A549 (cell line): ENCODE data around the gene AUTS2.

Source experiments
- EP300 ChIP-seq, 2 experiments: fragments of >200 bp; sonication (Bioruptor Twin); formaldehyde crosslinking; IDR thresholded peaks; 2 replicates in 1 of 2; 3 replicates in 1 of 2; pipeline ENCODE4 v1.6.1; 2016 to 2017
- ESRRA ChIP-seq: fragments of 150-350 bp; IDR thresholded peaks from 2 replicates; pipeline ENCODE4 v1.6.1; 2014; ENCODE audit warnings: mild to moderate bottlenecking, low read length, borderline replicate concordance
- HOXA7 ChIP-seq: fragments of 250-450 bp; sonication (Bioruptor Pico); IDR thresholded peaks from 2 replicates; pipeline ENCODE4 v1.5.0; 2020; ENCODE audit warnings: mild to moderate bottlenecking, moderate library complexity
- KDM1A ChIP-seq: fragments of 200-600 bp; sonication (generic); IDR thresholded peaks from 2 replicates; pipeline ENCODE4 v1.6.1; 2016; ENCODE audit warnings: low read depth, mild to moderate bottlenecking
- PBX3 ChIP-seq: IDR thresholded peaks from 2 replicates; pipeline ENCODE4 v1.6.1; 2012
- POLR2A ChIP-seq: IDR thresholded peaks from 2 replicates; pipeline ENCODE4 v1.6.1; 2012; ENCODE audit warnings: mild to moderate bottlenecking, low read length
- POLR2AphosphoS2 ChIP-seq: conservative IDR thresholded peaks from 2 replicates; pipeline ENCODE4 v1.6.1; 2012; ENCODE audit warnings: low read length, improper control_type of control experiment, inconsistent platforms
- RAD21 ChIP-seq, 2 experiments: fragments of >200 bp in 1 of 2; sonication (Bioruptor Twin) in 1 of 2; formaldehyde crosslinking in 1 of 2; IDR thresholded peaks in 1 of 2; conservative IDR thresholded peaks in 1 of 2; 2 replicates in 1 of 2; 3 replicates in 1 of 2; pipeline ENCODE4 v1.6.1; 2012 to 2018; ENCODE audit warnings: inconsistent platforms in 1 of 2
- REST ChIP-seq: fragments of 200-600 bp; sonication (generic); IDR thresholded peaks from 2 replicates; pipeline ENCODE4 v1.6.1; 2016; ENCODE audit warnings: antibody characterized with exemption, mild to moderate bottlenecking, moderate library complexity
- SMC3 ChIP-seq: fragments of >200 bp; sonication (Bioruptor Twin); formaldehyde crosslinking; IDR thresholded peaks from 3 replicates; pipeline ENCODE4 v1.6.1; 2018; ENCODE audit warnings: inconsistent platforms
- TF ChIP-seq, protein P1 (sequence below): fragments of >200 bp; sonication (Bioruptor Twin); formaldehyde crosslinking; IDR thresholded peaks from 3 replicates; pipeline ENCODE4 v1.5.1; 2016
- TF ChIP-seq, protein P2 (sequence below): fragments of 250-450 bp; sonication (Bioruptor Pico); IDR thresholded peaks from 2 replicates; pipeline ENCODE4 v1.5.0; 2021; ENCODE audit warnings: mild to moderate bottlenecking, moderate library complexity, borderline replicate concordance

DNA sequence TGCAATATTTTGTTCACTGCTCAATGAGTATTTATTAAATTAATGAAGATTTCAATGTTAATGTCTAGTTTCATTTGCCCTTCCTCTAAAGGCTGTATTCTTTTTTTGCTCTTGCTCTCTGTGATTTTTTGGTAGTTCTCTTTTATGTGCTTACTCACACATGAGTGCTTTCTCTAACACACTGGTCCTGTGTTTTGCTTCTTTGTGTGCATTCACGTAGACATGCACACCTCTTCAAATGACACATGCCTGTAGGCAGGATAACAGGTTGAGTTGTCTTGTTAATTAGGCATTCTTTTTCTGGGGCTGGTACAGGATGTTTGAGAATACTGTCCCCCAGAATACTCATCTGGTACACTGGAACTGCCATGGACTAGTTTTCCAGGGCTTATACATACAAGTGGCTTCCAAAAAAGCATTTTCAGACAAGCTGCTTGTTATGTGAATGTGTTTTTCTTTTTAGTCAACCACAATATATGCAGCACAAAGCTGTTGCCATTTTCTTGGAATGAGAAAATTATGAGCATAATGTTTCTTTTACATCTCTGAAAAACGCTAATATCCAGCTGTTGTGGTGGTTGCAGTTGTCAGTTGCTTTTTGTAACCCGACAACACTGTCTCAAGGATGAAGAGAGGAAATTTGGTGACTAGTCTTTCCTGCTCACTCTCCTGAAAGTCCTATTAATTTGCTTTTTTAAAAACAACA lies 416.4 kb downstream of the AUTS2 start:
- TF ChIP-seq, protein P1, sequence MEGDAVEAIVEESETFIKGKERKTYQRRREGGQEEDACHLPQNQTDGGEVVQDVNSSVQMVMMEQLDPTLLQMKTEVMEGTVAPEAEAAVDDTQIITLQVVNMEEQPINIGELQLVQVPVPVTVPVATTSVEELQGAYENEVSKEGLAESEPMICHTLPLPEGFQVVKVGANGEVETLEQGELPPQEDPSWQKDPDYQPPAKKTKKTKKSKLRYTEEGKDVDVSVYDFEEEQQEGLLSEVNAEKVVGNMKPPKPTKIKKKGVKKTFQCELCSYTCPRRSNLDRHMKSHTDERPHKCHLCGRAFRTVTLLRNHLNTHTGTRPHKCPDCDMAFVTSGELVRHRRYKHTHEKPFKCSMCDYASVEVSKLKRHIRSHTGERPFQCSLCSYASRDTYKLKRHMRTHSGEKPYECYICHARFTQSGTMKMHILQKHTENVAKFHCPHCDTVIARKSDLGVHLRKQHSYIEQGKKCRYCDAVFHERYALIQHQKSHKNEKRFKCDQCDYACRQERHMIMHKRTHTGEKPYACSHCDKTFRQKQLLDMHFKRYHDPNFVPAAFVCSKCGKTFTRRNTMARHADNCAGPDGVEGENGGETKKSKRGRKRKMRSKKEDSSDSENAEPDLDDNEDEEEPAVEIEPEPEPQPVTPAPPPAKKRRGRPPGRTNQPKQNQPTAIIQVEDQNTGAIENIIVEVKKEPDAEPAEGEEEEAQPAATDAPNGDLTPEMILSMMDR, result no peak
- TF ChIP-seq KDM1A (no peak), HOXA7 (CRISPR knock-in tag) (no peak), SMC3 (no peak), EP300 (IDR thresholded peaks at IDR 0.05) (no peak), PBX3 (no peak), POLR2AphosphoS2 (no peak), REST (no peak), POLR2A (no peak), ESRRA (no peak), RAD21 (conservative IDR thresholded peaks at IDR 0.05 in 1 of 2, IDR thresholded peaks at IDR 0.05 in 1 of 2) (no peak)
- TF ChIP-seq, protein P2, sequence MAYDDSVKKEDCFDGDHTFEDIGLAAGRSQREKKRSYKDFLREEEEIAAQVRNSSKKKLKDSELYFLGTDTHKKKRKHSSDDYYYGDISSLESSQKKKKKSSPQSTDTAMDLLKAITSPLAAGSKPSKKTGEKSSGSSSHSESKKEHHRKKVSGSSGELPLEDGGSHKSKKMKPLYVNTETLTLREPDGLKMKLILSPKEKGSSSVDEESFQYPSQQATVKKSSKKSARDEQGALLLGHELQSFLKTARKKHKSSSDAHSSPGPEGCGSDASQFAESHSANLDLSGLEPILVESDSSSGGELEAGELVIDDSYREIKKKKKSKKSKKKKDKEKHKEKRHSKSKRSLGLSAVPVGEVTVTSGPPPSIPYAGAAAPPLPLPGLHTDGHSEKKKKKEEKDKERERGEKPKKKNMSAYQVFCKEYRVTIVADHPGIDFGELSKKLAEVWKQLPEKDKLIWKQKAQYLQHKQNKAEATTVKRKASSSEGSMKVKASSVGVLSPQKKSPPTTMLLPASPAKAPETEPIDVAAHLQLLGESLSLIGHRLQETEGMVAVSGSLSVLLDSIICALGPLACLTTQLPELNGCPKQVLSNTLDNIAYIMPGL (CRISPR knock-in tag), result no peak
